Naive thymus-derived CD4-positive, alpha-beta T cell (primary cell): Measurements from ENCODE around the gene STARD10. TPM values are rescaled to one million over a fixed set of nuclear protein-coding genes. Genes with fewer than 3 reads are reported as not detected.

Experiments
- ATAC-seq: fragments of 150-1000 bp; cut with Tn5 transposase; 2 replicates; pipeline ENCODE4 v1.10.0; 2021; ENCODE audit warnings: mild to moderate bottlenecking, moderate library complexity
- CTCF ChIA-PET: fragments of 350-600 bp; sonication (Branson Sonifier 250); formaldehyde crosslinking; loops from one replicate; lab custom pipeline; 2021; ENCODE audit warnings: antibody characterized with exemption; lab: Charles Lee
- POLR2A ChIA-PET: fragments of 350-600 bp; sonication (Branson Sonifier 250); formaldehyde crosslinking; loops from one replicate; lab custom pipeline; 2021; ENCODE audit warnings: antibody characterized with exemption, inconsistent platforms; lab: Charles Lee
- DNase-seq, 9 donors: peaks; one replicate each; pipeline versions ENCODE4 v3.0.0 to v3.0.0-alpha.2; 2020 to 2022; ENCODE audit warnings: mixed read lengths in 1 of 9
- H3K27ac ChIP-seq: one replicate; pipeline ENCODE4 v1.7.0; 2013; ENCODE audit warnings: mild to moderate bottlenecking, low read depth, low read length, moderate library complexity
- H3K27me3 ChIP-seq, 2 donors: one replicate each; pipeline ENCODE4 v1.7.0; 2013; ENCODE audit warnings: low read length in 2 of 2, mild to moderate bottlenecking in 2 of 2, moderate library complexity in 2 of 2; ENCODE audit not compliant: control insufficient read depth in 2 of 2, insufficient read depth in 2 of 2
- H3K36me3 ChIP-seq, 3 experiments: 1 replicate in 2 of 3; 2 replicates in 1 of 3; pipeline ENCODE4 v1.7.0; 2013; ENCODE audit warnings: low read length in 3 of 3, mild to moderate bottlenecking in 3 of 3, moderate library complexity in 1 of 3; ENCODE audit not compliant: insufficient read depth in 3 of 3, control insufficient read depth in 2 of 3
- H3K4me1 ChIP-seq, 2 donors: one replicate each; pipeline ENCODE4 v1.7.0; 2013; ENCODE audit warnings: low read length in 2 of 2, mild to moderate bottlenecking in 2 of 2, moderate library complexity in 1 of 2; ENCODE audit not compliant: control insufficient read depth in 2 of 2, insufficient read depth in 2 of 2
- H3K4me3 ChIP-seq: 2 replicates; pipeline ENCODE4 v1.7.0; 2013; ENCODE audit warnings: mild to moderate bottlenecking, low read length
- H3K9me3 ChIP-seq, 3 experiments: 1 replicate in 2 of 3; 2 replicates in 1 of 3; pipeline ENCODE4 v1.7.0; 2013; ENCODE audit warnings: low read length in 3 of 3; ENCODE audit not compliant: control insufficient read depth in 2 of 3
- H3K27ac Mint-ChIP-seq, 9 donors: one replicate each; pipeline ENCODE4 v1.8.0; 2020 to 2022; ENCODE audit warnings: mixed read lengths in 9 of 9, mild to moderate bottlenecking in 8 of 9, moderate library complexity in 5 of 9, inconsistent platforms in 2 of 9
- H3K27me3 Mint-ChIP-seq, 5 donors: one replicate each; pipeline ENCODE4 v1.8.0; 2021 to 2022; ENCODE audit warnings: mixed read lengths in 5 of 5, mild to moderate bottlenecking in 1 of 5
- H3K36me3 Mint-ChIP-seq, 5 donors: one replicate each; pipeline ENCODE4 v1.8.0; 2020 to 2022; ENCODE audit warnings: mixed read lengths in 5 of 5, mild to moderate bottlenecking in 3 of 5, inconsistent platforms in 1 of 5
- H3K4me1 Mint-ChIP-seq, 7 donors: one replicate each; pipeline ENCODE4 v1.8.0; 2020 to 2022; ENCODE audit warnings: mixed read lengths in 7 of 7, mild to moderate bottlenecking in 3 of 7, inconsistent platforms in 1 of 7
- H3K4me3 Mint-ChIP-seq, 10 donors: one replicate each; pipeline ENCODE4 v1.8.0; 2020 to 2022; ENCODE audit warnings: mild to moderate bottlenecking in 10 of 10, mixed read lengths in 10 of 10, moderate library complexity in 6 of 10, inconsistent platforms in 2 of 10
- H3K9me3 Mint-ChIP-seq, 11 donors: one replicate each; pipeline ENCODE4 v1.8.0; 2020 to 2022; ENCODE audit warnings: mixed read lengths in 11 of 11, mild to moderate bottlenecking in 4 of 11, inconsistent platforms in 1 of 11, moderate library complexity in 1 of 11
- intact Hi-C, 2 donors: fragments of 100-400 bp; cut with micrococcal nuclease; formaldehyde crosslinking; loops; one replicate each; pipeline ENCODE4 v1.15.1; 2023
- polyA plus RNA-seq, 2 donors: library from polyadenylated mRNA; unstranded; fragments of 300-500 nt; fragmentation: Illumina TruSeq; gene quantifications; one replicate each; pipeline ENCODE4 v1.2.3, GENCODE V29; 2021
- total RNA-seq, 6 experiments: library from RNA in 5 of 6; stranded (reverse) in 5 of 6; gene quantifications; 1 replicate in 5 of 6; 2 replicates in 1 of 6; pipeline ENCODE4 v1.2.3 and lab custom pipeline; 2021 to 2026

The STARD10 gene
- total and polyA plus RNA-seq, 7 experiments from 2014 or later, result 10.9 to 26.1 (median 18.4) TPM

- no peaks in the 10 kb centered on the region for H3K27me3 ChIP-seq
- no peaks in the 10 kb centered on the region for H3K9me3 ChIP-seq
- peak overlapping the region; percentile 98 for H3K4me3 ChIP-seq
- Mint-ChIP-seq H3K4me1 (peaks cover 50 to 80% (median 62%) of the 10 kb centered on the region in 7 donors), H3K9me3 (peaks cover 0 to 4% (median 0%) of the 10 kb centered on the region in 11 donors), H3K36me3 (peaks cover 0 to 2% (median 0%) of the 10 kb centered on the region in 5 donors), H3K27me3 (no peaks in the 10 kb centered on the region), H3K4me3 (peak overlapping the region; percentile 88 to 99 (median 94)), H3K27ac (peak overlapping the region; percentile 87 to 99 (median 96))
- H3K4me1 ChIP-seq, result peaks cover 46 to 49% of the 10 kb centered on the region in 2 donors
- CTCF ChIA-PET, result interaction anchor here (1.1 to 7.5 kb wide), 6 partner anchors 15 to 455 kb away, joined by 3 to 102 read pairs (median 16); partner anchors contain the start of gene STARD10
- peak overlapping the region; percentile 78 for H3K27ac ChIP-seq
- POLR2A ChIA-PET, result interaction anchor here (0.6 to 3.4 kb wide), 16 partner anchors 15 to 509 kb away, joined by 3 to 15 read pairs (median 3); partner anchors contain the start of genes ATG16L2, FCHSD2 and STARD10
- peak; percentile 71 to 92 (median 91) for DNase-seq
- intact Hi-C loops, result loop anchor here (1.0 to 5.0 kb wide), 11 partner anchors 14 to 925 kb away; partner anchors contain the start of genes ARAP1 (in 2 of the 2), ATG16L2 (in 2 of the 2), FCHSD2 (in 1 of the 2) and PLEKHB1 (in 1 of the 2)
- H3K36me3 ChIP-seq, result peaks cover 0 to 26% (median 4%) of the 10 kb centered on the region in 3 experiments
- peak; percentile 86 for ATAC-seq
Observed at GRCh38 chr11:72722050-72722748, 71.6 kb downstream of the STARD10 start.

- Mint-ChIP-seq H3K27me3 (no peaks in the 10 kb centered on the region), H3K27ac (peak overlapping the region; percentile 87 to 99 (median 96)), H3K9me3 (peaks cover 0 to 4% (median 0%) of the 10 kb centered on the region in 11 donors), H3K36me3 (peaks cover 0 to 2% (median 0%) of the 10 kb centered on the region in 5 donors), H3K4me3 (peak overlapping the region; percentile 88 to 99 (median 94)), H3K4me1 (peaks cover 50 to 80% (median 66%) of the 10 kb centered on the region in 7 donors)
- H3K9me3 ChIP-seq, result no peaks in the 10 kb centered on the region
- peaks cover 0 to 27% (median 4%) of the 10 kb centered on the region in 3 experiments for H3K36me3 ChIP-seq
- H3K27ac ChIP-seq, result peak overlapping the region; percentile 78
- ATAC-seq, result peak; percentile 41
- intact Hi-C loops, result loop anchor here (1.0 to 5.0 kb wide), 11 partner anchors 15 to 926 kb away; partner anchors contain the start of genes ARAP1 (in 2 of the 2), ATG16L2 (in 2 of the 2), FCHSD2 (in 1 of the 2) and PLEKHB1 (in 1 of the 2)
- CTCF ChIA-PET, result interaction anchor here (1.4 to 7.5 kb wide), 4 partner anchors 16 to 94 kb away, joined by 3 to 102 read pairs (median 16); partner anchors contain the start of gene STARD10
- H3K27me3 ChIP-seq, result no peaks in the 10 kb centered on the region
- POLR2A ChIA-PET, result interaction anchor here (0.6 to 3.4 kb wide), 13 partner anchors 15 to 510 kb away, joined by 3 to 15 read pairs (median 3); partner anchors contain the start of genes ATG16L2 and FCHSD2
- peak in 4 of 9 donors; percentile 32 to 47 (median 38) for DNase-seq
- peak overlapping the region; percentile 98 for H3K4me3 ChIP-seq
- H3K4me1 ChIP-seq, result peaks cover 47 to 49% of the 10 kb centered on the region in 2 donors
Observed at GRCh38 chr11:72721689-72722049, 72.2 kb downstream of the STARD10 start.

GRCh38 chr11:72721276-72721675, 72.6 kb downstream of the STARD10 start:
- peaks cover 0 to 4% (median 0%) of the 10 kb centered on the region in 11 donors for H3K9me3 Mint-ChIP-seq
- ATAC-seq (no peak), DNase-seq (no peak)
- POLR2A ChIA-PET, result interaction anchor here (1.0 to 3.4 kb wide), 7 partner anchors 17 to 421 kb away, joined by 3 to 15 read pairs (median 3); partner anchors contain the start of genes ATG16L2 and FCHSD2
- H3K27ac ChIP-seq, result peak overlapping the region; percentile 78
- H3K4me3 Mint-ChIP-seq, result peak overlapping the region; percentile 88 to 99 (median 94)
- peak overlapping the region; percentile 98 for H3K4me3 ChIP-seq
- peaks cover 0 to 2% (median 0%) of the 10 kb centered on the region in 5 donors for H3K36me3 Mint-ChIP-seq
- peaks cover 51 to 82% (median 67%) of the 10 kb centered on the region in 7 donors for H3K4me1 Mint-ChIP-seq
- no peaks in the 10 kb centered on the region for H3K27me3 Mint-ChIP-seq
- peak overlapping the region; percentile 87 to 99 (median 96) for H3K27ac Mint-ChIP-seq
- intact Hi-C loops, result loop anchor here in 1 of 2 donors (5.0 kb wide), 1 partner anchor 926 kb away; the partner anchor contains the start of gene PLEKHB1
- H3K9me3 ChIP-seq, result no peaks in the 10 kb centered on the region
- peaks cover 49 to 51% of the 10 kb centered on the region in 2 donors for H3K4me1 ChIP-seq
- H3K27me3 ChIP-seq, result no peaks in the 10 kb centered on the region
- CTCF ChIA-PET, result interaction anchor here (1.4 to 7.5 kb wide), 2 partner anchors 69 to 72 kb away, joined by 3 to 102 read pairs; partner anchors contain the start of gene STARD10
- peaks cover 0 to 29% (median 4%) of the 10 kb centered on the region in 3 experiments for H3K36me3 ChIP-seq

GRCh38 chr11:72720784-72721183, 73.1 kb downstream of the STARD10 start:
- Histone ChIP-seq H3K27me3 (no peaks in the 10 kb centered on the region), H3K4me1 (peaks cover 49 to 52% of the 10 kb centered on the region in 2 donors), H3K9me3 (no peaks in the 10 kb centered on the region), H3K36me3 (peaks cover 0 to 27% (median 4%) of the 10 kb centered on the region in 3 experiments), H3K4me3 (peak overlapping the region; percentile 98), H3K27ac (peak overlapping the region; percentile 78)
- Mint-ChIP-seq H3K9me3 (peaks cover 0 to 4% (median 0%) of the 10 kb centered on the region in 11 donors), H3K27ac (peak overlapping the region; percentile 87 to 99 (median 96)), H3K36me3 (peaks cover 0 to 2% (median 0%) of the 10 kb centered on the region in 5 donors), H3K4me3 (peak overlapping the region; percentile 88 to 99 (median 94)), H3K4me1 (peaks cover 54 to 82% (median 71%) of the 10 kb centered on the region in 7 donors), H3K27me3 (no peaks in the 10 kb centered on the region)
- CTCF ChIA-PET, result interaction anchor here (1.4 to 7.5 kb wide), 2 partner anchors 69 to 73 kb away, joined by 3 to 102 read pairs; partner anchors contain the start of gene STARD10
- no peak for DNase-seq
- POLR2A ChIA-PET, result interaction anchor here (0.9 to 1.0 kb wide), 2 partner anchors 12 to 41 kb away, joined by 3 to 5 read pairs; no protein-coding TSS in a partner anchor
- intact Hi-C loops, result loop anchor here in 1 of 2 donors (5.0 kb wide), 1 partner anchor 927 kb away; the partner anchor contains the start of gene PLEKHB1
- ATAC-seq, result no peak

- peak overlapping the region; percentile 78 for H3K27ac ChIP-seq
- POLR2A ChIA-PET, result interaction anchor here (0.9 to 1.0 kb wide), 2 partner anchors 12 to 42 kb away, joined by 3 to 5 read pairs; no protein-coding TSS in a partner anchor
Observed at GRCh38 chr11:72720047-72720446, 73.8 kb downstream of the STARD10 start.

More at GRCh38 chr11:72720047-72720446, 73.8 kb downstream of the STARD10 start:
- DNase-seq, result no peak
- intact Hi-C loops, result loop anchor here in 1 of 2 donors (5.0 kb wide), 1 partner anchor 927 kb away; the partner anchor contains the start of gene PLEKHB1
- H3K27me3 ChIP-seq, result no peaks in the 10 kb centered on the region
- Mint-ChIP-seq H3K4me1 (peaks cover 49 to 80% (median 66%) of the 10 kb centered on the region in 7 donors), H3K36me3 (peaks cover 0 to 2% (median 0%) of the 10 kb centered on the region in 5 donors), H3K27me3 (no peaks in the 10 kb centered on the region), H3K4me3 (peak overlapping the region; percentile 88 to 99 (median 94)), H3K9me3 (peaks cover 0 to 1% (median 0%) of the 10 kb centered on the region in 11 donors), H3K27ac (peak overlapping the region; percentile 70 to 99 (median 95))
- H3K4me3 ChIP-seq, result peak overlapping the region; percentile 98
- ATAC-seq, result no peak
- no peaks in the 10 kb centered on the region for H3K9me3 ChIP-seq
- H3K4me1 ChIP-seq, result peaks cover 42 to 50% of the 10 kb centered on the region in 2 donors
- CTCF ChIA-PET, result interaction anchor here (7.5 kb wide), 1 partner anchor 74 kb away, joined by 102 read pairs; the partner anchor contains the start of gene STARD10
- peaks cover 0 to 27% (median 4%) of the 10 kb centered on the region in 3 experiments for H3K36me3 ChIP-seq
